GM18499 (cell line): ENCODE data around the gene SLC25A25.
"Not testable (repeated sequence)": the region's sequence is repeated elsewhere in the genome, so short reads cannot be mapped to it uniquely, and the experiment has no call there.

ENCODE experiments used
- ATAC-seq: cut with Tn5 transposase; IDR thresholded peaks from one replicate; pipeline ENCODE4 v1.9.1; 2021; ENCODE audit warnings: moderate number of reproducible peaks; ENCODE audit not compliant: insufficient read depth, unreplicated experiment

The SLC25A25 gene

DNA sequence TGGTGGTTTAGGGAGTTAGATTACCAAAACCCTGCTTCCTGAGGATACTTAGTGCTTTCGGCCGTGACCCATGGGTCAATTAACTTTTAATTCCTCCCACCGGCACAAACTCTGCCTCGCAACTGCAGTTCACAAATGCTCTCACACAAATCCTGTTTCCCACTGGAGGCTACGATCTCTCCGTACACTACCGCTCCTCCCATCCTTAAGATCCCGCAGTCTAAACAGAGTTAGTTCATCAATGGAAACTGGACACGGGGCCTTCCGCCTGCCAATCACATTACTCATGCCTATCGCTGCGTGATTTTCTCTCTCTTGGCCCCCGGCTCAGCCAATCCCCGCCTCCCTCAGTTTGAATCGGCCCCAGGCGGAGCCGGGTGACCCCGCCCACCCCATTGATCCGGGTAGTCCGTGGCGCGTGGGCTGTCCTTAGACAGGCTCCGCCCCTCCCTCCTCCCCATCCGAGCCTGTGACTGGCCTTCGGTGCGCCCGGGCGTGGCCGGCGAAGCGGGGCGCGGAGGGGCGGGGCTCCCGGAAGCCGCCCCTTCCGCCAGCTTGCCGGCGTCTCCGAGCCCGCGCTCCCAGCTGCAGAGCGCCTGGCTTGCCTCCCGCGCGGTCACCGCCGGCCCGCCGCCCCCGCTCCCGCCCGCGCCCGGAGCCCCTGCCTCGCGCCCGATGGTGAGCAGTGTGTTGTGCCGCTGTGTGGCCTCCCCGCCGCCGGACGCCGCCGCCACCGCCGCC, at the start of gene SLC25A25:
TSS of gene SLC25A25 (plus strand) at position 588 of the 741 bp plus-strand sequence. CDS start at position 676, 88 bp downstream.
- peak; percentile 35 for ATAC-seq

DNA sequence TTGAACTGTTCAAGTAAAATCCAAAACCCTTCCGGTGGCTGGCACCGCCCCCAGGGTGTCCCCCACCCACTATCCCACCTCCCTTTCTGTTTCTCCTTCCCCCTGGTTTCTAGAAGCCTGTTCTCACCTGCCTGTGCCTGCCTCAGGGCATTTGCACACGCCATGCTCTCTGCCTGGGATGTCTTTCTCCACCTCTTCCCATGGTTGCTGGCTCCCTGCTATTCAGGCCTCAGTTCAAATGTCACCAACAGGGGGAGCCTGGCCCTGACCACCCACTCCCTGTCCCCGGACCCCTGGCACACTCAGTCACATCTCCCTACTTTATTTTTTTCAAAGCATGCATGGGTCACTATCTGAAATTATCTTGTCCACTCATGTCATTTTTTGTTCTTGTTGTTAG, 47.3 kb upstream of the SLC25A25 start:
- ATAC-seq = no peak

DNA sequence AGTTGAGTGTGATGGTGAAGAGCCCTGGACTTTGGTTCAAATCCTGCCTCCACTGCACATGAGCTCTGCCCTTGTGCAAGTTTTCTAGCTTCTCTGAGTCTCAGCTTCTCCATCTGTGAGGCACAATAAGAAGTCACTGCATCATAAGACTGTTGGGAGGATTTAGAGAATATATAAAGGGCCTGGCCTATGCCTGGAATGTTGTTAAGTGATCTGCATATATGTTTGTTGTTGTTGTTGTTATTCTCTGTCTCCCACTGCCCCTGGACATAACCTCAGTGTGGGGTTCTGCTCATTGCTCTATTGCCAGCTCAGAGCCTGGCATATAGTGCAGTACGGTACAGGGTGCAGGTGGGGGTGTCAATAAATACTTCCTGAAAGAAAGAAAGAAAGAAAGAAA, 46.9 kb upstream of the SLC25A25 start:
- no peak for ATAC-seq

DNA sequence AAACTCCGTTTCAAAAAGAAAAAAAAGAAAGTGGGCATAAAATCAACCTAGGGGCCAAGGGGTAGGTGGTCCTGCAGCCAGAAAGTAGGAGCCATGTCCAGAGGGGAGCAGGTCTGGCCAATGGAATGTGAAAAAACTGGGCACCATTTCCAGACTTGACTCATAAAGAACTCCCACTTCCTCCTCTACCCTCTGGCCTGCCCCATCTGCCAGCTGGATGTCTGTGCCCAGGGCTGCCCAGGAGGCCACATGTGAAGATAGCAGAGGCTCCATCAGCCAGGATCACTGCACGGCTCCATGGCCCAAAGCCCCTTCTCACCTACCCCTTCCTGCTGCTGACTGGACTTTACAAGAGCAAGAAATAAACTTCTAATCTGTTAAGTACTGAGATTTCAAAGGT, 45.1 kb upstream of the SLC25A25 start:
- ATAC-seq = no peak

DNA sequence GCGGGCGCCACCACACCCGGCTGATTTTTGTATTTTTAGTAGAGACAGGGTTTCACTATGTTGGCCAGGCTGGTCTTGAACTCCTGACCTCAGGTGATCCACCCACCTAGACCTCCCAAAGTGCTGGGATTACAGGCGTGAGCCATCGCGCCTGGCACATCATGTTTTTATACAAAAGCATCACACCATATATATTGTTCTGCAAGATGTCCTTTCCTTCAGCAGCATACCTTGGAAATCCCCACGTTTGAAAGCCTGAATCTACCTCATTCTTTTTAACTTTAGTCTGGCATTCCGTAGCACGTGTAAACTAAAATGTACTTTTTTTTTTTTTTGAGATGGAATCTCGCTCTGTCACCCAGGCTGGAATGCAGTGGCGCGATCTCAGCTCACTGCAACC, 44.4 kb upstream of the SLC25A25 start:
- ATAC-seq = not testable (repeated sequence)

DNA sequence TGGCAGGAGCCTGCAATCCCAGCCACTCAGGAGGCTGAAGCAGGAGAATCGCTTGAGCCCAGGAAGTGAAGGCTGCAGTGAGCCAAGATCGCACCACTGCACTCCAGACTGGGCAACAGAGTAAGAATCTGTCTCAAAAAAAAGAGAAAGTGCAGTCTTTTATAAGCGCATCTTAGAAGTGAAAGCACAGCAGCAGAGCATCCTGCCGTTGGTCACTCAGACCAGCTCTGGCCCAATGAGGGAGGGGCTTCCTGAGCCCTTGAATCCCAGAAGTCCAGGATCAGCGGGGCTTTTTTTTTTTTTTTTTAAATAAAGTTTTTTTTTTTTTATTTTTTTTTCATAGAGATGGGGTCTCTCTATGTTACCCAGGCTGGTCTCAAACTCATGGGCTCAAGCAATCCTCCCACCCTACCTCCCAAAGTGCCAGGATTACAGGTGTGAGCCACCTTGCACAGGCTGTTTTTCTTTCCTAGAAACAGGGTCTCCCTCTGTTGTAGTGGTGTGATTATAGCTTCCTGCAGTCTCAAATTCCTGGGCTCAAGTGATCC, 43.2 kb upstream of the SLC25A25 start:
- no peak for ATAC-seq

DNA sequence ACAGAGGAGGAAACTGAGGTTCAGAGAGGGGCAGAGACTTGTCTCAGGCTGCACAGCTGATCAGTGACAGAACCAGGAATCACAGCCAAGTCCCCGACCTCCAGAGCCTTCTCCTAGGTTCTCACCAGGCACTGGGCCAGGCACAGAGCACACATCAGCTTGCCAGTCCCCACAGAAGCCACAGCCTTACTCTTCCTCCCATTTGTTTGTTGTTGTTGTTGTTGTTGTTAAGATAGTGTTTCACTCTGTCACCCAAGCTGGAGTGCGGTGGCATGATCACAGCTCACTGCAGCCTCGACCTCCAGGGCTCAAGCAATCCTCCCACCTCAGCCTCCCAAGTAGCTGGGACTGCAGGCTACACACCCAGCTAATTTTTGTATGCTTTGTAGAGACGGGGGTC, 42.3 kb upstream of the SLC25A25 start:
- no peak for ATAC-seq

DNA sequence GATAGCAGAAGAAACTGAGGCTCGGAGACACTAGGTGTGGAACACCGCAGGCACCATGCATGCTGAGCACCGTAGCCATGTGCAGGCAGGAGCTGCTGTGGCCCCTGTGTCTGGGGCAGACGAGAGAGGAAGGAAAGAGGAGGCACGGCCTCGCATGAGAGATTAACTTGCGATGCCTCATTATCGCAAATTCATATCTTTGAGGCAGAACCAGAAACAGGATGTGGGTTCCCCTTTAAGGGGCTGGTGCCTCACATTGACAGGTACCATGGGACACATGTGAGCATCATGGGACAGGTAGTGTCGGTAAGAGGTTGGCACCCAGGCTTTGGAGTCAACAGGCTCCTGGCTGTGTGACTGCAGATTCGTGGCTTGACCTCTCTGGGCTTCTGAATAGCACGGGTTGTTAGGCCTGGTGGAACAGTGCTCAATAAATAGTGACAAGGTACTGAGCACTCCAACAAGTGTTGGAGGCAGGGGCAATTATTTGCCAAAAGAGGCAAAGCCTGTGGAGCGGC, 41.7 kb upstream of the SLC25A25 start:
- ATAC-seq = no peak

DNA sequence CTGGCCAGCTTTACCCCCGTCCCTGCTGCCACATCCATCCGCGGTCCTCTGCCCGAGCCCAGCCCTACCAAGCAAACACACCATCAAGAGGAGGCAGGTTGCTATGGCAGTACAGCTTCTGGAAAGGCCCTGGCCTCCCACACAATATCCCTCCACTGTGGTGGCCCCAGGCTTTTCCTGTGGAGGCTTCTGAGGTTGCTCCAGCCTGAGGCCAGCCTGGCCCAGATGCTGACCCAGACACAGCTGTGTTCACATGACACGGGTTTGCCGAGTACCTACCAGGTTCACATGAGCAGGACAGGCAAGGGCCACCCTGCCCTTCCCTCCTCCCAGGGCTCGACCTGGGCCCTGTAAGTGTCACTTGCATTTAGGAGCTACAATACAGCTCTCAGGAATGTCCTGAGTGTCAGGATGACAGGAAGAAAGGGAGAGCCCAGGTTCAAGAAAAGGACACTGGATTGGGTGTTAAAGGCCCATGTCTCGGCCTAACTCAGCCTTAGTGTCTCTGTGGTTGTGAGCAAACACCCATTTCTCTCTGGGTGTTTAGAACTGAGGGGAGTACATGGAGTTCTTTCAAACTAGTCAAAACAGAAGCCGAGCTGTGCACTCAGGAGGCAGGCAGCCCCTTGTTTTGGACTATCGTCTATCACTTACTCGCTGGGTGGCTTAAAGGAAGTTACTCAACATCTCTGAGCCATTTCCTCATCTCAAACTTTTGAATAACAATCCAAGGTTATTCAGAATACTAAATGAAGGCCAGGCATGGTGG, 41.1 kb upstream of the SLC25A25 start:
- no peak for ATAC-seq

DNA sequence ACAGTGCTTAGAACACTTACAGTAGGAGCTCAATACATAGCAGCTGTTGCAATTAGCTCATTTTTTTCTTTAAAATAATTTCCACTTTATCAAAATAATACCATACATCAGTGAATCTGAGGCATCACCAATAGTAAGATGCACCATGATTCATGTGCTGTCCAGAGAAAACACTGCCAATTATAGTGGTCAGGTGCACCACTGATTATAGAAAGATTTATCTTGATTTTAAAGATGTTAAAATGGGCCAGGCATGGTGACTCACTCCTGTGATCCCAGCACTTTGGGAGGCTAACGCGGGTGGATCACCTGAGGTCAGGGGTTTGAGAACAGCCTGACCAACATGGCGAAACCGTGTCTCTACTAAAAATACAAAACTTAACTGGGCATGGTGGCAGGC, 40.3 kb upstream of the SLC25A25 start:
- no peak for ATAC-seq

DNA sequence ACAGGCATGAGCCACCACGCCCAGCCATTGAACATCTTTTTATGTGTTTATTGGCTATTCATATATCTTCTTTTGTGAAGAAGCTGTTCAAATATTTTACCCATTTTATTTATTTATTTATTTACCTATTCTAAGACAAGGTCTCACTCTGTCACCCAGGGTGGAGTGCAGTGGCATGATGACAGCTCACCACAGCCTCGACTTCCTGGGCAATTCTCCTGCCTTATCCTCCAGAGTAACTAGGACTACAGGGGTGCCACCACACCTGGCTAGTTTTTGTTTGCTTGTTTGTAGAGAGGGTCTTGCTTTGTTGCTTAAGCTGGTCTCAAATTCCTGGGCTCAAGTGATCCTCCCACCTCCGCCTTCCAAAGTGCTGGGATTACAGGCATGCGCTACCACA, 34.4 kb upstream of the SLC25A25 start:
- ATAC-seq = no peak

DNA sequence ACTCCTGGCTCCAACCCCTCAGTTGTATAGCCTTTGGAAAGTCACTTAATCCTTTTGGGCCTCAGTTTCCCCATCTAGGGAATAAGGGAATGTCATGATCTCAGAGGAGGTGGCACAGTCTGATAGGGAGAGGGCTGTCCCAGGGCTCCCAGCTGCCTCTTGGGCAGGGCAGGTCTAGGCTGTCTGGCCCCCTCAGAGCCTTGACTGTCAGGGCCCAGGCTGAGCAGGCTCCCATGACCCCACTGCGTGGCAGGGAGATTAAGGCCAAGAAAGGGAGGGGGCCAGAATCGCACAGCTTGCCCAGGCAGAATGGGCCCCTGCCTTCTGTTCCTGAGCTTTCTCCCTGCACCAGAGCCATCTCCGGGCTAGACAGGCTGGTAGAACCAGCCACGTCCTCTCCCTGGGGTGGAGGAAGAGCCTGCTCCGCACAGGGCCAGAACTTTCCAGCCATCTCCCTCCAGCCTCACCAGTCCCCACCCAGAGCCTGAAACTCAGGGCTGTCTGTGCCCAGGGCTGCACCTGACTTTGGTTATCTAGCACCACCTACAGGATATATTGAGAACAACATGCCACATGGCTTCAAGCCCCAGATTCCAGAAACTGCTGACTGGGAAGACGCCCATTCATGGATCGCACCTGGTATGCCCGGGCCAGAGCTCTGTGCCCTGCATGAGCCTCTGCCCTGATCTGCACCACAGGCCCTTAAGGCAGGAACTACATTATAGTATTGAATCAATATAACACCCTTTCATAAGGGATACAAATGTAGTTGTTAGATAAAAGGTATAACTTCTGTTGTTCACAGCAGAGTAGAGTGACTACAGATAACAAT, 33.0 kb upstream of the SLC25A25 start:
- no peak for ATAC-seq

DNA sequence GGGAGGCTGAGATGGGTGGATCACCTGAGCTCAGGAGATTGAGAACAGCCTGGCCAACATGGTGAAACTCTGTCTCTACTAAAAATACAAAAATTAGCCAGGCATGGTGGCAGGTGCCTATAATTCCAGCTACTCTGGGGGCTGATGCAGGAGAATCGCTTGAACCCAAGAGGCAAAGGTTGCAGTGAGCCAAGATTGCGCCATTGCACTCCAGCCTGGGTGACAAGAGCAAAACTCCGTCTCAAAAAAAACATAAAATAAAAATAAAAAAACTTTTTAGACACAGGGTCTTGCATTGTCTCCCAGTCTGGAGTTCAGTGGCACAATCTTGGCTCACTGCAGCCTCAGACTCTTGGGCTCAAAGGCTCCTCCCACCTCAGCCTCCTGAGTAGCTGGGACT, 31.5 kb upstream of the SLC25A25 start:
- ATAC-seq = not testable (repeated sequence)

DNA sequence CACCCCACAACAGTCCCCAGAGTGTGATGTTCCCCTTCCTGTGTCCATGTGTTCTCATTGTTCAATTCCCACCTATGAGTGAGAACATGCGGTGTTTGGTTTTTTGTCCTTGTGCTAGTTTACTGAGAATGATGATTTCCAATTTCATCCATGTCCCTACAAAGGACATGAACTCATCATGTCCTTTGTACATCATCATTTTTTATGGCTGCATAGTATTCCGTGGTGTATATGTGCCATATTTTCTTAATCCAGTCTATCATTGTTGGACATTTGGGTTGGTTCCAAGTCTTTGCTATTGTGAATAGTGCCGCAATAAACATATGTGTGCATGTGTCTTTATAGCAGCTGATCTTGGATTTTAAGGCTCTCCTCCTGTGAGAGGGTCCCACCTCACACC, 27.2 kb upstream of the SLC25A25 start:
- not testable (repeated sequence) for ATAC-seq

DNA sequence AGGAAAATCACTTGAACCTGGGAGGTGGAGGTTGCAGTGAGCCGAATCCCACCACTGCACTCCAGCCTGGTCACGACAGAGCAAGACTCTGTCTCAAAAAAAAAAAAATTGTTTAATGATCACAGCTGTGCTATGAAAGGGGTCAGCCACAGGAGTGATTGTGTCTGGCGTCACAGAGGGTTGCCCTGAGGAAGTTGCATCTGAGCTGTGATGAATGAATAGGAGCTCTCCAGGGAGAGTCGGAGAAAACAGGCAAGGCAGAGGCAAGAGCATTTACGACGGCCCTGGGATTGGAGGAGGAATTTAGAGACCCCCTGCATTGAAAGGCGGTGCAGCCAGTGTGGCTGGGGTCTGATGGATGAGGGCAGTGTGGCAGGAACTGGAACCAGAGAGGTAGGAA, 26.0 kb upstream of the SLC25A25 start:
- no peak for ATAC-seq

DNA sequence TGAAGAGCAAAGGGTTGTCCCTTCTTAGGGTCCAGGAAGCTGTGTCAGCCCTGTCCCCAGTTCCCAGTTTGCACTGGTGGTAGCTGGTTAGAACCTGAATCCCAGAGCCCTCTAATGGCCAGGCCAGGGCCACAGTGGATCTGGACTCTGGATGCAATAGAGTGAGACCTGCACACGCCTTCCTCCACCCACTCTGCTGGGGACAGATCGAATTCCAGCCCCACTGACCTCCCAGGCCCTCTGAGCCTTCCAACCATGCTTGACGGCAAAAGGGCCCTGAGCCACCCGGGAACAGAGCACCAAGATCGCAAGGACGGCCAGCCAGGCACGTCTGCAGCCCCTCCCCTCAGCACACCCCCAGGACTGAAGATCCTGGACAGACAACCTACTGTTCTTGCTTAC, 24.6 kb upstream of the SLC25A25 start:
- ATAC-seq = no peak

DNA sequence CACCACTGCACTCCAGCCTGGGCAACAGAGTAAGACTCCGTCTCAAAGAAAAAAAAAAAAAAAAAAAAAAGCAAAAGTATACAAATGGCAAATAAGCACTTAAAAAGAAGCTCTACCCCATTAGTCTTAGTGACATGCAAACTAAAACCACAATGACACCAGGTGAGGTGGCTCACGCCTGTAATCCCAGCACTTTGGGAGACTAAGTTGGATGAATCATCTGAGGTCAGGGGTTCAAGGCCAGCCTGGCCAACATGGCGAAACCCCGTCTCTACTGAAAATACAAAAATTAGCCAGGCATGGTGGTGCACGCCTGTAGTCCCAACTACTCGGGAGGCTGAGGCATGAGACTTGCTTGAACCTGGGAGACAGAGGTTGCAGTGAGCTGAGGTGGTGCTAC, 22.6 kb upstream of the SLC25A25 start:
- ATAC-seq = not testable (repeated sequence)

DNA sequence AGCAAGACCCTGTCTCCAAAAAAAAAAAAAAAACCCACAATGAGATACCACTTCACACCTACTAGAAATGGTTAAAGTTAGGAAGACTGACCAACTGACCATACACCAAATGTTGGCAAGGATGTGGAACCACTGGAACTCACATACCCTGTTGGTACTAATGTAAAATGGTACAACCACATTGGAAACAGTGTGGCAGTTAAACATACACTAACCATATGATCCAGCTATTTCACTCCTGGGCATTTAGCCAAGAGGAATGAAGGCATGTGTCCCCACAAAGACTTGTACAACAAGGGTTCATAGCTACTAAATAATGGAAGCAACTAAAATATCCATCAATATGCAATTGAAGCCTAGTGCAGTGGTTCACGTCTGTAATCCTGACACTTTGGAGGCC, 22.2 kb upstream of the SLC25A25 start:
- ATAC-seq = no peak

DNA sequence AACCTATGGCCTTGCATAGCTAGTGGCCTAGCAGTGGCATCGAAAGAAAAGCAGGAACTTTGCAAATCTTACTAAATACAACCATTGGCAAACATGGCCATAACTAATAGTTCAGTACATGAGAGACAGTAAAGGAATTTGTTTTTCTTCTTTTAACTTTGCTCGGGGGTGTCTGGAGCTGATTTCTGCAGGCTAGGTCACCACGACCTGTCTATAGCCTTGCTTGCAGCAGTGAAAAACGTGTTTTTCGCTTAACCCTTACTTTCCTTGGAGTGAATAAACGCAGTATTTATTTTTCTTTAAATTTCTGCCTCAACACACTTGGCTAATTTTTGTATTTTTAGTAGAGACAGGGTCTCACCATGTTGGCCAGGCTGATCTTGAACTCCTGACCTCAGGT, 20.8 kb upstream of the SLC25A25 start:
- no peak for ATAC-seq

DNA sequence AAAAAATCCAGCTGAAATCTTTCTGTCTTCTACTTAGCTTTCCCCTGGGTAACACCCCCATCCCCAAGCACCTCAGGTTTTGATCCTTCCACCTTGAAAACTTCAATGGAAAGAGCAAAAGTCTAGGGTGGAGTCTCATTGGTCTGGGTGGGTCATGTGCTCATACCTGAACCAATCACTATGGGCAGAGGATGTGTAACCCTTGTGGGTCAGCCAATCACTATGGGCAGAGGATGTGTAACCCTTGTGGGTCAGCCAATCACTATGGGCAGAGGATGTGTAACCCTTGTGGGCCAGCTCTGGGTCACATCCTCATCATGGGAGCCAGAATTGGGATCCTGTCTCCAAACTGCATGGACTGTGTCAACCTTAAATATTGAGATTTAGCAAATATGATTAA, 19.4 kb upstream of the SLC25A25 start:
- ATAC-seq = no peak
